Measurements from ENCODE around the gene RPTOR.
"Not testable (repeated sequence)": the region's sequence is repeated elsewhere in the genome, so short reads cannot be mapped to it uniquely, and the experiment has no call there.

Gene RPTOR

DNA sequence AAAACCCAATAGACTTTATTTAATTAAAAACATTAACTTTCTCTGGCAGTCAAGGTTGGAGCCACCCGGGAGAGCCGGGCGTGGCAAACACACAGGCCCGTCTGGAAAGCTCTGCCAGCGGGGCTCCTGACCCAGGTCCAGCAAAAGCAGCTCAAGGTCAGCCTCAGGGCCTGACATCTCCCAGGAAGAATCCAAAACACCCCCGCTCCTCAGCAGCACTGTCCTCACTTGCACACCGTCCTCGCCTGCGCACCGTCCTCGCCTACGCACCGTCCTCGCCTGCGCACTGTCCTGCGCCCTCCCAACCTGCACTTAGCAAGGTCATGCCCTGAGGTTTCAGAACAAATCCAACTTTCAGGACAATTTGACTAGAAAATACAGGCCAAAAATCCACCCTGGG is 31.4 kb upstream of the RPTOR start:
- no peak for FAIRE-seq

DNA sequence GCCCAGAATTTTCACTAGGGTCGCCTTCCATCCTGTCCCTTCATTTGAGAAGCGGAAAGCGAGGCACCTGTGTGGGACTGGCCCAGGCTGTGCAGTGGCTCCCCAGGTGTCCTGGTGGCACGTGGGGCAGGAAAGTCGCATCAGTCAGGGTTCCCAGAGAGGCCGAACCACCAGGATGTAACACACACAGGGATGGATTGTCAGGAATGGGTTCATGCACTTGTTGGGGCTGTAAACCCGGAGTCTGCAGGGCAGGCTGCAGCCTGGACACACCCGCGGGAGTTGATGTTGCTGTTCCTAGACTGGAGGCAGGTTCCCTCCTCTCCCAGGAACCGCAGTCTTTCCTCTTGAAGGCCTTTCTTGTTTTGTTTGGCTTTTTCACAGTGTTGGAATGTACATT is 30.7 kb upstream of the RPTOR start:
- FAIRE-seq, result no peak

DNA sequence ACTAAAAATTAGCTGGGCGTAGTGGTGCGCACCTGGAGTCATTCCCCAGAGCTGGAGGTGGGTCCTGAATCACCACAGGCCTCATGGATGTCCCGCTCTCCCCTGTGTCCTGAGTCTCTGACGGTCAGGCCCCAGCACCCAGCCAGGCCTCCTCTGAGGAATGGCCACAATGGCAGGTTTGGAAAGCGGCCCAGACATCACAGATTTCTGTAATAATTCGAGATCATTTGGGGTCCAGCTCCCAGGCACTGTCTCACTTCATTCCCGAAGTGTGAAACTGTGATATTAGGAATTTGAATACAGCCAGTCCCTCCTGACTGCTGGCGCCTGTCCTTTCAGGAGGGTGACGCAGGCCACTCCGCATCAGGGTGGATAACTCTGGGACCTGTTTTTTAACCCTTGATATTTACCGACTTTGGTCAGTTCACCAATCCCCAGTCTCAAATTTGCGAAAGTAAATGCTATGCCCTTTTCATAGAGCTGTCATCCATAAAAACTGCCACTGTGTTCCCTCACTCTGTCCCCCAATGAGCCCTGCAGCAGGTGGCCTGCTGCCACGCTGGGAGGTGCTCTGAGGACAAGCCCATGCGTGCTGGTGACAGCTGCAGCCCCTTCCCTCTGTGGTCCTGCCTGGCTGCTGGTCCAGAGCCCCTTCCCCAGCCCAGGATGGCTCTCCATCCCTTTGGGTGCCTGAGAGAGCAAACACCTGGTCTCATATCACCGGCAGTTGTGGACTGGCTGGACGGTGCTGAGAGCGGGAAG is 28.3 kb upstream of the RPTOR start:
- FAIRE-seq, result no peak

DNA sequence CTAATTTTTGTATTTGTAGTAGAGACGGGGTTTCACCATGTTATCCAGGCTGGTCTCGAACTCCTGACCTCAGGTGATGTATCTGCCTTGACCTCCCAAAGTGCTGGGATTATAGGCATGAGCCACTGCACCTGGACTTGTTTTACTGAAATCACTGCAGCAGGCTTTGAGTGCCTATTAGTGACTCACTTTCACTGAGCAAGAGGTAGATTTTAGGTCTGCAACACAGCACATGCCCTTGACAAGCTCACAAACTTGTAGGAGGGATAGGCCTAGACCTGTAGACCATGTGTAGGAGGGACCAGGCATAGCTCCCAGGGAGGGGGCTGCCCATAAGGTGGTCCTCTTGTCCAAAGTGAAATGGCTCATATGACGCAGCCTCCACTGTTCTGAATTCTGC is 27.0 kb upstream of the RPTOR start:
- no peak for FAIRE-seq

DNA sequence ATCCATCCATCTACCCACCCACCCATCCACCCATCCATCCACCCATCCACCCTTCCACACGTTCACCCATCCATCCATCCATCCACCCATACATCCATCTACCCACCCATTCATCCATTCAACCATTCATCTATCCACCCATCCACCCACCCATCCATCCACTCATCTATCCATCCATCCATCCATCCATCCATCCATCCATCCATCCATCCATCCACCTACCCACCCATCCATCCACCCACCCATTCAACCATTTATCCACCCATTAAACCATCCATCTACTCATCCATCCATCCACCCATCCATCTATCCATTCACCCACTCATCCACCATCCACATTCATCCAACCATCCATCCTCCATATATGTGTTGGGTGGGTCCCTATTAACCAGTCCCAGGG is 26.2 kb upstream of the RPTOR start:
- no peak for FAIRE-seq

DNA sequence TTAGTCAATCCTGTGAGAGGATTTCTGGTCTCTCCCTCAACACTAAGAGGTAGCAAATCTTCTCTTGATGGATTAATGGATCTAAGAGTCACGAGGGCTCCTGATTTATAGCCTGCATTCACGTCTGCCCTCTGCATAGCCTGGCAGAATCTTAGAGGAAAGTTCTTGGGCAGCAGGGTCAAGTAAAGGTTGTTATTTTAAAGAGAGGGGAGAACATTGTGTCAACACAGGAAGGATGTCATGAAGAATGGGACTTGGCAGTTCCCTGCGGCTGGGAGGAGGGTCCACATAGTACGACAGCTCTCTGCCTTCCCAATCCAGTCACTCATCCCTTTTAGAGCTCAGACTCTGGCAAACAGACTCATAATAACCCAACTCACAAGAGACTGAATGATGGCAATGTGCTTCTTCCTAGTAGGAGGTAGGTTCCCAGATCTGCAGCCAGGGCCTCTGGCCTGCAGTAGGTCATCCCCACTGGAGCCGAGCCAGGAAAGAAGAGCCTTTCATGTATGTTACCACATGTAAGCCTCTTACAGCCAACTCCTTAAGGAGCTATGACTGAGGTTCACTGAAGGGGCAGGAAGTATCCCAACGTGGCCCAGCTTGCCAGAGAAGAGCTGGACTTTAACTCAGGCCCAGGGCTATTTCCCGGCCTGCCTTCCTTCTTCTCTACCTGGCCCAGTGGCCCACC is 25.4 kb upstream of the RPTOR start:
- no peak for FAIRE-seq

DNA sequence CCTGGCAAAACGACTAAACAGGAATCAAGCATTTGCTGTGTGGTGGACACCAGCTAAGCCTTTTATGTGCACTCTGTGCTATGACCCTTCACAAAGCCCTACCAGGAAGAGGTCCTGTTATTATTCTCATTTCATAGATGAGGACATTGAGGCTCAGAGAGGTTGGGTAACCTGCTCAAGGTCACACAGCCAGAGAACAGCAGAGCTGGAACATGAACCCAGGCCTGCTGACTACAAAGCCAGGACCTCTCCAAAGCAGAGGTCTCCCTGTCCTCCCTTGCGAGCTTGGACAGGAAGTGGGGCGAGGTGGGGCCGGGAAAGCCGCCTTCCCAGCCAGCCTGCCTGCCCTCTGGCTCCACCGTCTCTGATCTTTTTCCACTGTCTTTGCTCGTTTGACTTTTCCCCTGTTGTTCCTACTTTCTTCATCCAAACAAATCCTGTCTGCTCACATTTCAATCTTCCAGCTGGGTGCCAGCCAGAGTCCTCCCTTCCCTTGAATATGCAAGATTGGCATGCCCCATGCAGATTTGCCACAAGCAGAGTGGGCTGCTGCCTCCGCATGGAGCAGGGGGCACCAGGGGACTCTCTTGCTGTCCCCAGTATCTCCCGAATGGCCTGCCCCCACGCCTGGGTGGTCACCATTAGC is 23.7 kb upstream of the RPTOR start:
- FAIRE-seq, result no peak

DNA sequence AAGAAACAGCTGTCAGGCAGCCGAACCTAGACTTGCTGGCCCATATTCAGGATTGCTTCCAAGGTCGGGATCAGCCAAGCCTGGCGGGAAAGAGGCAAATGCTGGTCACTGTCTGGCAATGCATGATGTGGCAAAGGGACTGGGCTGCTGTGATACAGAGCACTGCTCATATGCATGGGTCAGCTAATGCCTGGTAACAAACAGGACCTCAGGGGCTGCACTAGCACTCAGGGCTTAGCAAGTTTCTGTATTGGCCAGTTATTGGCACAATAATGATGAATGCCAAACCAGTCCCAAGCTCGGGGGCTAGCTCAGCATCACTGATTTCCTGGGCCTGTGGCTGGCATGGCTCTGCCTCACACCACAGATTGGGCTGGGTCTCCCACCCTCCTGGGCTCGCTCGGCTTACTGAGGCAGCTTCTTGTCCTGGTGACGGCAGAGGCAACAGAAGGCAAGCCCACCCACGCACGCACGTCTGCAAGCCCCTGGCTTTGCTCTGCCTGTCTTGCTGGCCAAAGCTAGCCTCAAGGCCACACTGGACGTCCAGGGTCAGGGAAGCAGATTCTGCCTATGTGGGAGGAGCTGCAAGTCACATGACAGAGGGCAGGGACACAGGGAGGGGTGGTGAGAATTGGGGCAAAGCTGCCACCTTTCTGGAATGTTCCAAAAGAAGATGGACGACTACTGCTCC is 21.4 kb upstream of the RPTOR start:
- FAIRE-seq, result no peak

DNA sequence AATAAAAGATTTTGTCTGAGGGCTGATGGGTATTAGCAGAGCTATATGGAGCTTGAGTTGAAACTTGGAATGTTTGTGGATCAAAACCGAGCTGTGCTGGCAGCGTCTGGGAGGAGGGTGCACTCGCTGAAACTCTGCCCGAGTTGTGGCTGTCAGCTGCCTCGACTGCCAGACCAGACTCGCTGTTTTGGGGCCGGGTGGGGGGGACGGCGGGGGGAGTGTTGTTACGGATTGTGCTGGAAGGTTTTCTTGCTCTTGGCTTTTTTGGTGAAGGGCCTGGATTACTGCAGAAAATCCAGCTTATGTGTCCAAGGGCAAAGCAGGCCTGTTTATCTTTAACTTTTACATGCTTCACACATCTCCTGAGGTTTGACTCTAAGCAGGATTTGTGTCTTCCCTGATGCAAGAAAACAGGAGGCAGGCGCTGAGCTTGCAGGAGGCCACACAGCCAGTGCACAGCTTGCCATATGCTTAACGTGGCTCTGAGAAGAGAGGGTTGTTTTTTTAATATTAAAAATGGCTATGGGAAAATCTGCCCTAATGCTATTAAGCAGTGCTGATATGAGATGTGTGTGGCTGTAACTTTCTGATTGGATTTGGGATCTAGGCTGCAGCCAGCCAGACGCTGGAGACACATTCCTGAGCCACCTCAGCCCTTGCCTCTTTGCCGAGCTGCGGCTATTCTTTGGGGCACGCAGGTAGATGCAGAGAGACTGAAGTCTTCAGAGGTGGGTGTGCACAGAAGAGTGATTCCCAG is 20.5 kb upstream of the RPTOR start:
- FAIRE-seq, result no peak

DNA sequence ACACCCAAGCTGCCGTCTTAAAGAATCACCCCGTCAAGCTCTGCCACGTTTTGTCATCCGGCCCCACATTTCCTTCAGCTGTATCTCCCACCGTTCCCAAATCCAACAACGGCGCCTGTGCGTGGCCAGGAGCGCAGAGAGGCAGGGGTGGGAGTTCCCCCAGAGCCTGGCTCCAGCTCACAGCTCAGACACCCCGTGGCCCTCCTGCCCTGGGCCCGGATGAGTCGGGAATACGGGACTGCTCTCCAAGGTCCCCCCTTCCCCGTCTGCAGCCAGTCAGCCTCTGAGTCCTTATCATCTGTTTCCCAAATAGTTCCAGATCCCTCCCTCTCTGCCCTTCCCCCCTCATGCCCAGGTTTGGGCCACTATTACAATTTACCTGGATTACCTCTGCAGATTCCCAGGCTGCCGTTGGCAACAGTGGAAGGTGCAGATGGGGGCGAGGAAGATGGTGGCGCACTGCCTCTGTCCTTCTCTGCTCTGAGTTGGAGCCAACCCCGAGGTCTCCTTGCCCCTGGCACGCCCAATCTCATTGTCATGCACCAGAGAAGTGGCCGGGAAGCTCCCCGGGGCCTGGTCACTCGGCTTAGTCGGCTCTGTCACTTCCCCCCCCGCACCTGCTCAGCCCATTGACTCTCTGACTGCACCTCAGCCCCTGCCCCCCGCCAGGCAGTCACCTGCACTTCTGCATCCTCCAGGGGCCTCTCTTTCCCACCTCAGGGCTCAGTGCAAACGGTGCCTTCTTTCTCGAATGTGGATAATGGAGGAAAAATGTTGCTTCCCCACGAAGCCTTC is 18.3 kb upstream of the RPTOR start:
- FAIRE-seq, result no peak

DNA sequence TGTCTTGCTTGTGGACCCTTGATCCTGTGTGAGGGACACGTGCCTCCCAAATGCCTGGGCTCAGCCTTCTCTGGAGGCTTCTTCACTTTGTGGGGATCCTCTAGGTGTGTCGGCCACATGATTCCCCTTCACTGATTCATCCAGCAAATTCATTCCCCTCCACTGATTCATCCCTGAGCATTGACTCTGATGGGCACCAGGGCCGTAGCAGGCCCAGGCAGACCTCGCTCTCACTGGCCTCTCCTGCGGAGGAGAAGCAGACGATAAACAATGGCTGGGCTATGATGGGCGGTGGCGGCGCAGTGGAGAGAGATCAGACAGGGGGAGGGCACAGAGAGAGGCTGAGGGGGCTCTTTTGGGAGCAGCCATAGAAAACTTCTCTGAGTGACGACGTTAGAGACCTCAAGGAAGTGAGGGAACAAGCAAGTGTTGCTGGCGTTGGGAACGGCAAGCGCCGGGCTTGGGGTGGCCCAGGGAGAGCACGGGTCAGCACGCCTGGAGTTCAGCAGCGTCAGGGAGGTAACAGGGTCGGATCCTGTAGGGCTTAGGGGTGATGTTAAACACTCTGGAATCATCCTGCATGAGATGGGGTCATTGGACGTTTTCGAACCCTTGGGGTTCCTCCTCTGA is 17.5 kb upstream of the RPTOR start:
- no peak for FAIRE-seq

DNA sequence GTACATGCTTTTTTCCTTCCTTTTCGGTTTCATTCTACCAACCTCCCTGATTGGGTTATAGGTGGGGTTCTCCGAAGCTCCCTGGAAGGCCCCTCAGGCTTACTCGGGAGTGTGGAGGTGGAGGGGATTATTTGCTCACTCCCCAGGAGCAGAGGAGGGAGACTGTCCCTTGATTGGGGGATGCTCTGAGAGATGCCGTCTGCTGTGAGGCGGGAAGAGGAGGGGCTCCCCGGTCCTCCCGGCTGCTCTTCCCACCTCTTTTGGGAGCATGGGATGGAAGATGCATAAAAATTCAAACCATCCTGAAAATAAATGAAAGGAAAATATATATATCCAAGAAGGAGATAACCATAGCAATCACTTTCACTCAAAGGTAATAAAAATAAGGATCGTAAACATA is 16.1 kb upstream of the RPTOR start:
- FAIRE-seq, result no peak

DNA sequence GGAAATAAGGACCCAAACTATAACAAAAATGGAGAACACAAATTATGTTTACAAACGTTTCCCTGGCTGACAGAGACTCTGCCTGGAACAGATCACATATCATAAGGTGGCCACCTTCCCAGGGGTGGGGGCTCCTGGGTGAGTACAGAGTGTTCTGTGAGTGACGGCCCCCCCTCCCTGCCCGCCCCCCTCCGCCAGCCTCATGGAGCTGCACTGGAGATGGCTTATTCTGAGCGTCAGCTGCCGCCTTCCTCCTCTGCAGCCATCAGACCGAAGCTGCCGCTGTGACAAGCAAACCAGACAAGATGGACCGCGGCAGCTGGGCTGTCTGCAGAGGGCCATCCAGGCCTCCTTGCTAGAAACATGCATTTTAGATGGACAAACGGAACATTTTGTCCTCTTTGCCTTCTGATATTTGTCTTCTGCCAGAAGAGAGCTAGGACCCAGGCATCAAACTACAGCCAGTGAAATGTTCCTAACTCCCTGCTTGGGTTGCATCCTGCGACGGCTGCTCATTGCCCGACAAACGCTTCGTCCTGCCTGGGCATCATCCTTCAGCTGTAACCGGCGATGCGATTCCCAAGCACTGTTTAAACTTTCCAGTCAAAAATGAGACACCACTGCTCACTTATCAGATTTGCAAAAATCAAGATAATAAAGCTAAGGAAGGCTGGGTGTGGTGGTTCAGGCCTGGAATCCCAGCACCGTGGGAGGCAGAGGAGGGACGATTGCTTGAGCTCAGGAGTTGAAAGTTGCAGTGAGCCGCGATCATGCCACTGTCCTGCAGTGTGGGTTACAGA is 15.3 kb upstream of the RPTOR start:
- no peak for FAIRE-seq

DNA sequence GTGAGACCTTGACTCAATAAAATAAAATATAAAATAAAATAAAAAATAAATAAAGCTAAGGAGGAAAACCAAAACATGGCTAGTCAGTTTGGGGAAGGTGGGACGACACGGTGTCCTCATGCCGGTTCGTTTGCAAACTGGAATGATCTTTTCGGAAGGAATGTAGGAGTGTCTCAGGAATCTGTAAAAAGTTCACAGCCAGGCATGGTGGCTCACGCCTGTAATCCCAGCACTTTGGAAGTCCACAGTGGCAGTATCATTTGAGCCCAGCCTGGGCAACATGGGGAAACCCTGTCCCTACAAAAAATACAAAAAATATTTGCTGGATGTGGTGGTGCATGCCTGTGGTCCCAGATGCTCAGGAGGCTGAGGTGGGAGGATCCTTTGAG is 14.7 kb upstream of the RPTOR start:
- no peak for FAIRE-seq

DNA sequence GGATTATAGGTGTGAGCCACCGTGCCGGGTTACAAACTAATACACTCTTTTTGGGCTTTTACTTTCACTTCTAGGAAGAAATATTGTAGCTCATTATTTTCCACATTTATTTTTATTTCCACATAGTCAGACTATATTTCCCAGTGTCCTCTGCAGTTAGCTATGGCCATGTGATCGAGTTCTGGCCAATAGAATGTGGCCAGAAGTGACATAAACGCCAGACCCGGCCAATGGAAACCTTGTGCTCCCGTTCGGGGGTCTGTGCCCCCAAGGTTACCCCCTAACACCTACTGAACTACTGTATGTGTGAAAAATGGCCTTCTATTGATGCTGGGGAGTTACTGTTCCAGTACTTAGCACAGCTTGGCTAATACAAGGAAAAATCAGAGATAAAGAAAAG is 13.2 kb upstream of the RPTOR start:
- no peak for FAIRE-seq

DNA sequence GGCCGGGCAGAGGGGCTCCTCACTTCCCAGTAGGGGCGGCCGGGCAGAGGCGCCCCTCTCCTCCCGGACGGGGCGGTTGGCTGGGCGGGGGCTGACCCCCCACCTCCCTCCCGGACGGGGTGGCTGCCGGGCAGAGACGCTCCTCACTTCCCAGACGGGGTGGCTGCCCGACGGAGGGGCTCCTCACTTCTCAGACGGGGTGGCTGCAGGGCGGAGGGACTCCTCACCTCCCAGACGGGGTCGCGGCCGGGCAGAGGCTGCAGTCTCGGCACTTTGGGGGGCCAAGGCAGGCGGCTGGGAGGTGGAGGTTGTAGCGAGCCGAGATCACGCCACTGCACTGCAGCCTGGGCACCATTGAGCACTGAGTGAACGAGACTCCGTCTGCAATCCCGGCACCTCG is 7.3 kb upstream of the RPTOR start:
- FAIRE-seq, result not testable (repeated sequence)

DNA sequence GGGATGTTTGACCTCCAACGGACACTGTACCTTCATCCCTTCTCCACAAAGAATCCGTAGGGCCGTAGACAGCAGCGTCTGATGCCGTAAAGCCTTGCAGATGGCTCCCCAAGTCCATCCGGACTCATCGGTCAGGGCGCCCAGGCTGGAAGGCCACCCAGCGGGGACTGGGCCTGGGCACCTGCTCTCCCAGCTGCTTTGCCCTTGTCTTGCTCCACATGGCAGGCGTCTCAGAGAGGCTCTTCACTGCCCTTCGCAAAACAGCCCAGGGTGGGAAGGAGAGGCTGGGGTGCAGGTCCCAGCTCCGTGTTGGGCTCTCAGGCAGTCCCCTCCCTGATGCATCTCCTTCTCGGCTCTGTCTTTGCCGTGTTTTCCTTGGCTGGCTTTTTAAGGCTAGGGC is 6.2 kb upstream of the RPTOR start:
- no peak for FAIRE-seq

DNA sequence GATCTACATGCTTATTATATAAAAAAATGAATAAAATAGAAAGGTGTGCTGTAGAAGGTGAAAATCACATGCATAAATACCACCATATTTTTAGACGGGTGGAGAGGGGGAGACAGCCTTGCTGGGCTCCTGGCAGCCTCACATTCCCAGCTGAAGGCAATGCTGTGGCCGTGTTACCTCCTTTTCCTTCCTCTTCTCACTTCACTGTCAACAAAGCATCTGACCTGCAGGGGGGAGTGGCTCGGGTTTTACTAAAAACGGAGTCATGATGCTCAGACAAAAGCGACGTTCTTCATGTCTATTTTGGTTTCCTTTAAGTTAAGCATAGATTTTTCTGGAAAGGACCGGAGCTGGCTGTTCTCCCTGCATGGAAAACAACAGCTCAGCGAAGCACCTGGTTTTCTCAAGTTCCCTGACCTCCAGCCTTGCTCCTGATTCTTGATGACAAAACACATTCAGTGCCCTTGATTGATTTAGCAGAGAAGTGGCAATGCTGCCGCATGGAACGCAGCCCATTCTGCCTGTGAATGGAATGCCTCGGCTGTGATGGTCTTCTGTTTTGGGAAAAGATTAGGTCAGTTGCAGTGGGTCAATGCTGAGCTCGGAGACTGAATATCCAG is 5.5 kb upstream of the RPTOR start:
- FAIRE-seq, result no peak

DNA sequence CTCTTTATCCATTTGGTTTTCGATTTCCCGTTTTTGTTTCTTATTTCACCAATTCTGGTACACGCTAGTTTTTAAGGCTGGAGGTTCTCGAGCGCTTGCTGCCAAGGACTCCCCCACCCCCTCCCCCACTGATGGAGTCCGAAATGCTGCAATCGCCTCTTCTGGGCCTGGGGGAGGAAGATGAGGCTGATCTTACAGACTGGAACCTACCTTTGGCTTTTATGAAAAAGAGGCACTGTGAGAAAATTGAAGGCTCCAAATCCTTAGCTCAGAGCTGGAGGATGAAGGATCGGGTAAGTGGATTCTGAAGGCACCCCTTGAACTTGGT is 825 bp downstream of the RPTOR start:
- FAIRE-seq, result no peak

DNA sequence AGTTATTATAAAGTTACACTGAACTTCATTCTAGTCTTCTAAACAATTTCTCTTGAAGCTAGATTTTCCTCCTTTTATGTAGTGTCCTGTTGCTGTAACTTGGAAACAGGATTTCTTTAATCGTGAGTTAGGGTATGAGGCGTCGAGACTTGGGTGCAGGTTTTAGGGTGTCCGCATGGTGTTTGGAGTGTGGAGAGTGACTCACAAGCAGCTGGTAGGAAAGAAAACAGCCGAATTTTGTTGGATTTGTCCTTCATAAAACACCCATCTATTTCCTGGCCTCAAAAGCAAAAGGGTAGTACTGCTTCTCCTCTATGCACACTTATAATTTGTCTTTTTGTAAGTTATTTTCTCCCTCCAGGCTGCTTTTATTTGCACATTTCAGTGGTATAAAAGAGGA is 1.6 kb downstream of the RPTOR start:
- FAIRE-seq, result no peak

Data from TTC549 (cell line).